Mesenchymal stem cell (in vitro differentiated cells and primary cell): ENCODE results near the gene TCF4.
A peak's percentile ranks its signal among the peaks of the same experiment; 100 is the strongest.

Experiments
- DNase-seq: peaks from one replicate; pipeline ENCODE4 v3.0.0-alpha.2; 2013
- H2AFZ ChIP-seq: one replicate; pipeline ENCODE4 v1.6.1; 2013; ENCODE audit warnings: low read depth, mild to moderate bottlenecking, control low read depth, inconsistent platforms, low read length, moderate library complexity
- H2AK5ac ChIP-seq: 2 replicates; pipeline ENCODE4 v1.6.1; 2013; ENCODE audit warnings: low read length, moderate library complexity, mild to moderate bottlenecking, inconsistent platforms; ENCODE audit not compliant: severe bottlenecking
- H2BK120ac ChIP-seq: one replicate; pipeline ENCODE4 v1.6.1; 2013; ENCODE audit warnings: low read depth, mild to moderate bottlenecking, inconsistent platforms, low read length, moderate library complexity
- H2BK12ac ChIP-seq, 2 experiments: one replicate each; pipeline ENCODE4 v1.6.1; 2013; ENCODE audit warnings: inconsistent platforms in 2 of 2, low read length in 2 of 2, mild to moderate bottlenecking in 2 of 2, moderate library complexity in 2 of 2, control low read depth in 1 of 2
- H2BK15ac ChIP-seq: one replicate; pipeline ENCODE4 v1.6.1; 2013; ENCODE audit warnings: mild to moderate bottlenecking, low read depth, inconsistent platforms; ENCODE audit not compliant: poor library complexity, severe bottlenecking
- H2BK5ac ChIP-seq: 2 replicates; pipeline ENCODE4 v1.6.1; 2013; ENCODE audit warnings: low read depth, mild to moderate bottlenecking, low read length, control low read depth, inconsistent platforms; ENCODE audit not compliant: poor library complexity, severe bottlenecking
- H3K14ac ChIP-seq, 2 experiments: one replicate each; pipeline ENCODE4 v1.6.1; 2013; ENCODE audit warnings: inconsistent platforms in 2 of 2, low read length in 2 of 2, control low read depth in 1 of 2, mild to moderate bottlenecking in 1 of 2, moderate library complexity in 1 of 2
- H3K18ac ChIP-seq, 2 experiments: one replicate each; pipeline ENCODE4 v1.6.1; 2013; ENCODE audit warnings: inconsistent platforms in 2 of 2, low read length in 2 of 2, control low read depth in 1 of 2, low read depth in 1 of 2, mild to moderate bottlenecking in 1 of 2
- H3K23ac ChIP-seq, 2 experiments: one replicate each; pipeline ENCODE4 v1.6.1; 2013; ENCODE audit warnings: inconsistent platforms in 2 of 2, low read length in 2 of 2, mild to moderate bottlenecking in 2 of 2, moderate library complexity in 2 of 2, control low read depth in 1 of 2
- H3K27ac ChIP-seq: 2 replicates; pipeline ENCODE4 v1.5.1; 2013; ENCODE audit warnings: mild to moderate bottlenecking, moderate library complexity, low read length, control low read depth, inconsistent platforms; ENCODE audit not compliant: poor library complexity, severe bottlenecking
- H3K27me3 ChIP-seq, 2 experiments: 2 replicates each; pipeline versions ENCODE4 v1.6.1 to v1.7.0; 2013; ENCODE audit warnings: low read length in 2 of 2, mild to moderate bottlenecking in 2 of 2, moderate library complexity in 2 of 2, control low read depth in 1 of 2, inconsistent platforms in 1 of 2; ENCODE audit not compliant: control insufficient read depth in 1 of 2, insufficient read depth in 1 of 2
- H3K36me3 ChIP-seq, 2 experiments: 2 replicates each; pipeline versions ENCODE4 v1.6.1 to v1.7.0; 2013; ENCODE audit warnings: low read length in 2 of 2, control low read depth in 1 of 2, inconsistent platforms in 1 of 2, low read depth in 1 of 2, mild to moderate bottlenecking in 1 of 2; ENCODE audit not compliant: insufficient read depth in 2 of 2, control insufficient read depth in 1 of 2
- H3K4ac ChIP-seq, 2 experiments: one replicate each; pipeline ENCODE4 v1.6.1; 2013; ENCODE audit warnings: inconsistent platforms in 2 of 2, low read length in 2 of 2, mild to moderate bottlenecking in 2 of 2, moderate library complexity in 2 of 2, control low read depth in 1 of 2, low read depth in 1 of 2
- H3K4me1 ChIP-seq: 2 replicates; pipeline ENCODE4 v1.6.1; 2013; ENCODE audit warnings: low read depth, low read length, control low read depth; ENCODE audit not compliant: control insufficient read depth, insufficient read depth
- H3K4me2 ChIP-seq: 2 replicates; pipeline ENCODE4 v1.6.1; 2013; ENCODE audit warnings: low read length, mild to moderate bottlenecking, inconsistent platforms; ENCODE audit not compliant: poor library complexity, severe bottlenecking
- H3K4me3 ChIP-seq, 2 experiments: 2 replicates each; pipeline versions ENCODE4 v1.5.1 to v1.7.0; 2013; ENCODE audit warnings: low read length in 2 of 2, mild to moderate bottlenecking in 2 of 2, control low read depth in 1 of 2, low read depth in 1 of 2; ENCODE audit not compliant: insufficient read depth in 1 of 2
- H3K79me1 ChIP-seq: replicated peaks from 2 replicates; pipeline ENCODE4 v1.6.1; 2013; ENCODE audit warnings: mild to moderate bottlenecking, control low read depth, low read length, inconsistent platforms; ENCODE audit not compliant: poor library complexity, severe bottlenecking
- H3K9ac ChIP-seq: 2 replicates; pipeline ENCODE4 v1.7.0; 2013; ENCODE audit warnings: mild to moderate bottlenecking, low read length, moderate library complexity
- H3K9me3 ChIP-seq: 2 replicates; pipeline ENCODE4 v1.7.0; 2013; ENCODE audit warnings: mild to moderate bottlenecking, low read length; ENCODE audit not compliant: control insufficient read depth
- H4K8ac ChIP-seq: one replicate; pipeline ENCODE4 v1.6.1; 2013; ENCODE audit warnings: inconsistent platforms, mild to moderate bottlenecking, low read length, moderate library complexity
- H4K91ac ChIP-seq: one replicate; pipeline ENCODE4 v1.6.1; 2013; ENCODE audit warnings: mild to moderate bottlenecking, low read length, inconsistent platforms
- WGBS: methylation state at CpG from one replicate; pipeline ENCODE4 v1.1.7; 2013; ENCODE audit warnings: mixed read lengths; 5-methylcytosine and 5-hydroxymethylcytosine counted together

The TCF4 gene

GRCh38 chr18:55633032-55633431 lies 45.0 kb upstream of the TCF4 start:
- no peak overlapping the region for H4K91ac ChIP-seq
- no peak overlapping the region for H2BK120ac ChIP-seq
- H3K4me1 ChIP-seq, result no peaks in the 10 kb centered on the region
- H3K36me3 ChIP-seq, result no peaks in the 10 kb centered on the region
- no peaks in the 10 kb centered on the region for H3K27me3 ChIP-seq
- H3K4me3 ChIP-seq, result no peak overlapping the region
- H3K14ac ChIP-seq, result peak overlapping the region in 1 of 2 experiments; percentile 65
- no peak overlapping the region for H3K27ac ChIP-seq
- H3K4ac ChIP-seq, result peak overlapping the region in 1 of 2 experiments; percentile 37
- H3K9ac ChIP-seq, result no peak overlapping the region
- no peak overlapping the region for H2BK5ac ChIP-seq
- no peak overlapping the region for H2BK12ac ChIP-seq
- no peak overlapping the region for H2AFZ ChIP-seq
- H3K18ac ChIP-seq, result peak overlapping the region in 1 of 2 experiments; percentile 66
- no peak overlapping the region for H3K4me2 ChIP-seq
- no peak overlapping the region for H2AK5ac ChIP-seq
- 95% methylated on average over 2 of the region's 2 CpGs for WGBS
- DNase-seq, result no peak
- H4K8ac ChIP-seq, result no peak overlapping the region
- H3K23ac ChIP-seq, result no peak overlapping the region
- H2BK15ac ChIP-seq, result no peak overlapping the region
- no peaks in the 10 kb centered on the region for H3K9me3 ChIP-seq
- no peaks in the 10 kb centered on the region for H3K79me1 ChIP-seq

GRCh38 chr18:55629133-55629532 lies 41.1 kb upstream of the TCF4 start:
- no peak overlapping the region for H3K18ac ChIP-seq
- WGBS, result 100% methylated on average over 1 of the region's 1 CpG
- H3K27ac ChIP-seq, result no peak overlapping the region
- H3K14ac ChIP-seq, result no peak overlapping the region
- no peak overlapping the region for H2AFZ ChIP-seq
- no peaks in the 10 kb centered on the region for H3K4me1 ChIP-seq
- no peak overlapping the region for H4K8ac ChIP-seq
- H3K4ac ChIP-seq, result no peak overlapping the region
- H2BK120ac ChIP-seq, result no peak overlapping the region
- H2BK12ac ChIP-seq, result no peak overlapping the region
- H3K36me3 ChIP-seq, result no peaks in the 10 kb centered on the region
- H4K91ac ChIP-seq, result no peak overlapping the region
- no peaks in the 10 kb centered on the region for H3K79me1 ChIP-seq
- H3K23ac ChIP-seq, result no peak overlapping the region
- DNase-seq, result no peak
- no peak overlapping the region for H3K4me3 ChIP-seq
- H3K4me2 ChIP-seq, result no peak overlapping the region
- H3K9ac ChIP-seq, result no peak overlapping the region
- no peaks in the 10 kb centered on the region for H3K9me3 ChIP-seq
- no peaks in the 10 kb centered on the region for H3K27me3 ChIP-seq
- H2BK5ac ChIP-seq, result no peak overlapping the region
- no peak overlapping the region for H2BK15ac ChIP-seq
- no peak overlapping the region for H2AK5ac ChIP-seq

- Histone ChIP-seq H3K4me1 (no peaks in the 10 kb centered on the region), H2BK15ac (no peak overlapping the region), H3K9me3 (no peaks in the 10 kb centered on the region), H3K4me2 (no peak overlapping the region), H3K23ac (no peak overlapping the region), H3K14ac (no peak overlapping the region), H2BK120ac (no peak overlapping the region), H3K4me3 (no peak overlapping the region), H2BK5ac (no peak overlapping the region), H4K8ac (no peak overlapping the region), H3K9ac (no peak overlapping the region), H2AFZ (no peak overlapping the region), H3K36me3 (no peaks in the 10 kb centered on the region), H3K79me1 (no peaks in the 10 kb centered on the region), H3K4ac (no peak overlapping the region), H2AK5ac (no peak overlapping the region), H3K18ac (no peak overlapping the region), H2BK12ac (no peak overlapping the region), H3K27me3 (no peaks in the 10 kb centered on the region), H4K91ac (no peak overlapping the region), H3K27ac (no peak overlapping the region)
- 94% methylated on average over 1 of the region's 1 CpG for WGBS
- no peak for DNase-seq
Measured at GRCh38 chr18:55627007-55627406, 39.0 kb upstream of the TCF4 start.

- no peak overlapping the region for H2BK120ac ChIP-seq
- WGBS, result 98% methylated on average over 2 of the region's 2 CpGs
- no peak overlapping the region for H2AK5ac ChIP-seq
Measured at GRCh38 chr18:55625901-55626300, 37.9 kb upstream of the TCF4 start.

More at GRCh38 chr18:55625901-55626300, 37.9 kb upstream of the TCF4 start:
- H3K4me1 ChIP-seq, result no peaks in the 10 kb centered on the region
- no peaks in the 10 kb centered on the region for H3K79me1 ChIP-seq
- H3K18ac ChIP-seq, result no peak overlapping the region
- no peak overlapping the region for H3K4ac ChIP-seq
- H2BK15ac ChIP-seq, result no peak overlapping the region
- DNase-seq, result no peak
- H3K9ac ChIP-seq, result no peak overlapping the region
- H2AFZ ChIP-seq, result no peak overlapping the region
- H3K36me3 ChIP-seq, result no peaks in the 10 kb centered on the region
- no peak overlapping the region for H3K14ac ChIP-seq
- H3K27ac ChIP-seq, result no peak overlapping the region
- no peak overlapping the region for H3K4me2 ChIP-seq
- no peak overlapping the region for H2BK5ac ChIP-seq
- H2BK12ac ChIP-seq, result no peak overlapping the region
- no peak overlapping the region for H3K4me3 ChIP-seq
- H3K27me3 ChIP-seq, result no peaks in the 10 kb centered on the region
- H4K8ac ChIP-seq, result no peak overlapping the region
- no peak overlapping the region for H3K23ac ChIP-seq
- H4K91ac ChIP-seq, result no peak overlapping the region
- no peaks in the 10 kb centered on the region for H3K9me3 ChIP-seq
